Measurements from ENCODE around the gene FTCDNL1.

Gene FTCDNL1

GRCh38 chr2:199865905-199866304, 14.9 kb upstream of the FTCDNL1 start:
- no peaks in the 10 kb centered on the region for H3K9me3 ChIP-seq (ENCODE audit: severe bottlenecking)
- H3K27me3 ChIP-seq (ENCODE audit: insufficient read depth, low read depth, severe bottlenecking), result no peaks in the 10 kb centered on the region
- H3K36me3 ChIP-seq, result no peaks in the 10 kb centered on the region
- DNase-seq, result no peak
- H3K27ac ChIP-seq, result no peak overlapping the region
- TF ChIP-seq, protein P1, sequence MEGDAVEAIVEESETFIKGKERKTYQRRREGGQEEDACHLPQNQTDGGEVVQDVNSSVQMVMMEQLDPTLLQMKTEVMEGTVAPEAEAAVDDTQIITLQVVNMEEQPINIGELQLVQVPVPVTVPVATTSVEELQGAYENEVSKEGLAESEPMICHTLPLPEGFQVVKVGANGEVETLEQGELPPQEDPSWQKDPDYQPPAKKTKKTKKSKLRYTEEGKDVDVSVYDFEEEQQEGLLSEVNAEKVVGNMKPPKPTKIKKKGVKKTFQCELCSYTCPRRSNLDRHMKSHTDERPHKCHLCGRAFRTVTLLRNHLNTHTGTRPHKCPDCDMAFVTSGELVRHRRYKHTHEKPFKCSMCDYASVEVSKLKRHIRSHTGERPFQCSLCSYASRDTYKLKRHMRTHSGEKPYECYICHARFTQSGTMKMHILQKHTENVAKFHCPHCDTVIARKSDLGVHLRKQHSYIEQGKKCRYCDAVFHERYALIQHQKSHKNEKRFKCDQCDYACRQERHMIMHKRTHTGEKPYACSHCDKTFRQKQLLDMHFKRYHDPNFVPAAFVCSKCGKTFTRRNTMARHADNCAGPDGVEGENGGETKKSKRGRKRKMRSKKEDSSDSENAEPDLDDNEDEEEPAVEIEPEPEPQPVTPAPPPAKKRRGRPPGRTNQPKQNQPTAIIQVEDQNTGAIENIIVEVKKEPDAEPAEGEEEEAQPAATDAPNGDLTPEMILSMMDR (IDR thresholded peaks at IDR 0.05; ENCODE audit: low read depth, low read length), result no peak
- H3K4me3 ChIP-seq (ENCODE audit: low read depth, low read length), result no peak overlapping the region

GRCh38 chr2:199862788-199863187, 11.8 kb upstream of the FTCDNL1 start:
- TF ChIP-seq, protein P1 (IDR thresholded peaks at IDR 0.05; ENCODE audit: low read depth, low read length), result no peak
- H3K27me3 ChIP-seq (ENCODE audit: insufficient read depth, low read depth, severe bottlenecking), result no peaks in the 10 kb centered on the region
- no peaks in the 10 kb centered on the region for H3K36me3 ChIP-seq
- no peak overlapping the region for H3K4me3 ChIP-seq (ENCODE audit: low read depth, low read length)
- no peak overlapping the region for H3K27ac ChIP-seq
- no peak for DNase-seq
- no peaks in the 10 kb centered on the region for H3K9me3 ChIP-seq (ENCODE audit: severe bottlenecking)

DNA sequence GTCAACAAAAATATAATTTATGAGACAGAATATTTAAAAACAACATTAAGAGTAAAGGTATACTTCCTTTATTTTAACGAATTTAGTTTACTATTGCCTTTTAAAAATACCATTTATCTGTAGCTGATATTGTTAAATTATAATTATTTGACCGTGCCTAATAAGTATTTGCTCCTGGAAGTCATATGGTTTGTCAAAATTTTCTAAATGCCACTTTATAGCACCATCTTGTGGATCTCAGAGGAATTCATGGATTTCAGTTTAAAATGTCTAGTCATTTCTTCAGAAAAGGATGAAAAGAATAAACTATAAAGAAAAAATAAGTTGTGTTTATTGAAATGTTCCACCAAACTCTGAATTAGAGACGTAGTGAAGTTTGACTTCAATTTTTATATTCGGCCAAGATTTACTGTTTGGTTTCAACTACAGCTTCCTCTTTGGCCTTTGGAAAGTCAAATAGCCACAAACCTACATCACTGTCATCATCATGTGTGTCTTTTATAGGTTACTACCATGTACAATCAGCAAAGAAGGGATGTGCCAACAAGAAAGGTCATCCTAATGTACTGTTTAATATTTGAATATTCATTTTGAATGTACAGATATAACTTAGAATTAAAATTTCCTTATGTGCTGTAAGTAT, 10.3 kb upstream of the FTCDNL1 start:
- TF ChIP-seq, protein P1 (IDR thresholded peaks at IDR 0.05; ENCODE audit: low read depth, low read length), result no peak
- Histone ChIP-seq H3K4me3 (ENCODE audit: low read depth, low read length) (no peak overlapping the region), H3K9me3 (ENCODE audit: severe bottlenecking) (no peaks in the 10 kb centered on the region), H3K36me3 (no peaks in the 10 kb centered on the region), H3K27me3 (ENCODE audit: insufficient read depth, low read depth, severe bottlenecking) (no peaks in the 10 kb centered on the region), H3K27ac (no peak overlapping the region)
- DNase-seq, result no peak

DNA sequence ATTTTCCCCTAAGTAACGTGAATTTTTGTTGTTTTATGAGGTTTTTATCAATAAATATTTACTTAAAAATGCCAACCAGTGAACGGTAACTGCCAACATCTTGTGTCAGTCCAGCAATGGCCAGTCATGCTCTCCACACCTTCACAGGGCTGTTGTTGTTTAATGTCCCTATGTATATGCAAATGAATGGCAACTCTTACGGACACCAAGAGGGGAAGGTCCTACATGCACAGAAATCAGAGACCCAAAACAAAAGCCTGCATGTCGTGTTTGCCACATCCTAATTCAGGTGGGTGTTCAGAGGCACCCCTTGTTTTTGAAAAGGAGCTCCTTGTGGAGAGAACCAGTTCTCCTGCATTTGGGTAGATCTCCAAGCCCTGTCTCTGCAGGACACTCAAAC, 4.8 kb upstream of the FTCDNL1 start:
- DNase-seq, result no peak

DNA sequence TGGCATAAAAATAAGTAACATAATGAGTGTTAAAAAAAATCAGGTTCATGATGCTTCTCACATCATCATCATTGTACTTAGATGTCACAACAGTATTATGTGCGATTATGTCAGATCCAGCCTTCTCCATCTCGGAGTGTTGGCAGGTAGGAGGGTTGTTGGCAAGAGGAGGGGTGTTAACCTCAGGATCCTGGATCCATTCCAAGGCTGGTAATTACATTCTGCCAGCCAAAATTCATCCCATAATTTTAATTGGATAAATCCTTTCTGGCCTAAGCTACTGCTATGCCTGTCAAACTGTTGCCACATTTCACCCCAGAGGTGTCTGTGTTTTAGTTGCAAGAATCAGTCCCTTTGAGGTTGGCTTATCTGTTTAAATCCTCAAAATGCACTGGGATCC, 891 bp upstream of the FTCDNL1 start:
- no peaks in the 10 kb centered on the region for H3K27me3 ChIP-seq (ENCODE audit: insufficient read depth, low read depth, severe bottlenecking)
- H3K4me3 ChIP-seq (ENCODE audit: low read depth, low read length), result no peak overlapping the region
- TF ChIP-seq, protein P1 (IDR thresholded peaks at IDR 0.05; ENCODE audit: low read depth, low read length), result no peak
- H3K36me3 ChIP-seq, result no peaks in the 10 kb centered on the region
- no peak overlapping the region for H3K27ac ChIP-seq
- DNase-seq, result no peak
- H3K9me3 ChIP-seq (ENCODE audit: severe bottlenecking), result no peaks in the 10 kb centered on the region

More for the DNA sequence above, 4.8 kb upstream of the FTCDNL1 start:
- Histone ChIP-seq H3K27ac (no peak overlapping the region), H3K36me3 (no peaks in the 10 kb centered on the region), H3K4me3 (ENCODE audit: low read depth, low read length) (no peak overlapping the region), H3K9me3 (ENCODE audit: severe bottlenecking) (no peaks in the 10 kb centered on the region), H3K27me3 (ENCODE audit: insufficient read depth, low read depth, severe bottlenecking) (no peaks in the 10 kb centered on the region)
- TF ChIP-seq, protein P1 (IDR thresholded peaks at IDR 0.05; ENCODE audit: low read depth, low read length), result no peak

DNA sequence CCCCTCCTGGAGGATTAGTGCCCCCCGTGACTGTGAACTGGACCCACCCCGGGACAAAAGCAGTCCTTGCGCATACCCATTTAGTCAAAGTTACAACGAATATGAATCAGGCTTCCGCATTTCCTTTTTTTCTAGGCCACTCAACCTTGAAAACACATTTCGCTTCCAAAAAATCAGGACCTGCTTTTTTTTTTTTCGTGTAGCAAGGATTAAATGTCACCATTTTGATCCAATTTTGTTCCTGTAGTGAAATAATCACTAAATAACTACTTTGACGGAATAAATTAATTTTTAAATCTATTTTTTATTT, 464 bp upstream of the FTCDNL1 start:
- TF ChIP-seq, protein P1 (IDR thresholded peaks at IDR 0.05; ENCODE audit: low read depth, low read length), result no peak
- Histone ChIP-seq H3K36me3 (no peaks in the 10 kb centered on the region), H3K27ac (peak overlapping the region; percentile 66), H3K9me3 (ENCODE audit: severe bottlenecking) (no peaks in the 10 kb centered on the region), H3K27me3 (ENCODE audit: insufficient read depth, low read depth, severe bottlenecking) (no peaks in the 10 kb centered on the region), H3K4me3 (ENCODE audit: low read depth, low read length) (peak overlapping the region; percentile 69)
- DNase-seq, result no peak

Measured in WERI-Rb-1 (cell line).